Panc1 (cell line): Measurements from ENCODE around the gene TTLL12. TPM values are rescaled to one million over a fixed set of nuclear protein-coding genes. Genes with fewer than 3 reads are reported as not detected.

ENCODE experiments used
- ATAC-seq: fragments of 200-7000 bp; cut with Tn5 transposase; 2 replicates; pipeline ENCODE4 v1.9.1; 2020; ENCODE audit warnings: mild to moderate bottlenecking, moderate library complexity
- BruUV-seq: library from RNA; stranded (reverse); fragments of 400-500 nt; replicated peaks from 2 replicates; lab custom pipeline; 2021; lab: Mats Ljungman, UMichigan
- CTCF ChIA-PET: fragments of 300-600 bp; sonication (Branson Sonifier 250); formaldehyde crosslinking; loops from one replicate; lab custom pipeline; 2022; ENCODE audit warnings: antibody characterized with exemption; lab: Charles Lee
- POLR2A ChIA-PET: fragments of 300-600 bp; sonication (Branson Sonifier 250); formaldehyde crosslinking; loops from one replicate; lab custom pipeline; 2022; ENCODE audit warnings: antibody characterized with exemption; lab: Charles Lee
- DNase-seq: peaks from one replicate; pipeline ENCODE4 v3.0.0-alpha.2; 2010; ENCODE audit warnings: low read depth, low spot score
- H3K27ac ChIP-seq: 2 replicates; pipeline ENCODE4 v1.5.1; 2011; ENCODE audit warnings: mild to moderate bottlenecking, low read length, inconsistent platforms
- H3K27me3 ChIP-seq: fragments of 200-500 bp; sonication (Bioruptor generic); 2 replicates; pipeline ENCODE4 v1.6.0; 2014; ENCODE audit warnings: low read length, inconsistent platforms; ENCODE audit not compliant: control insufficient read depth, insufficient read depth
- H3K36me3 ChIP-seq: fragments of 200-500 bp; sonication (Bioruptor generic); 2 replicates; pipeline ENCODE4 v1.5.1; 2014; ENCODE audit warnings: inconsistent platforms, mild to moderate bottlenecking, low read length, moderate library complexity; ENCODE audit not compliant: control insufficient read depth, insufficient read depth
- H3K4me1 ChIP-seq: 2 replicates; pipeline ENCODE4 v1.5.1; 2011; ENCODE audit warnings: inconsistent platforms, mild to moderate bottlenecking, low read length, moderate library complexity; ENCODE audit not compliant: control insufficient read depth, insufficient read depth
- H3K4me3 ChIP-seq, 2 experiments: 2 replicates each; pipeline ENCODE4 v1.5.1; 2011 to 2012; ENCODE audit warnings: low read depth in 2 of 2, low read length in 2 of 2, mild to moderate bottlenecking in 2 of 2, inconsistent platforms in 1 of 2, moderate library complexity in 1 of 2
- H3K9me3 ChIP-seq: fragments of 200-500 bp; sonication (Bioruptor generic); 2 replicates; pipeline ENCODE4 v1.5.1; 2014; ENCODE audit warnings: low read depth, mild to moderate bottlenecking, inconsistent platforms, low read length, moderate library complexity; ENCODE audit not compliant: control insufficient read depth, insufficient read depth
- CTCF ChIP-seq: fragments of 450-650 bp; IDR thresholded peaks from 2 replicates; pipeline ENCODE4 v1.5.1; 2017; ENCODE audit warnings: mild to moderate bottlenecking
- POLR2AphosphoS5 ChIP-seq: IDR thresholded peaks from 2 replicates; pipeline ENCODE4 v1.6.1; 2012; ENCODE audit warnings: mild to moderate bottlenecking, low read depth, low read length, moderate library complexity
- REST ChIP-seq, 2 experiments: IDR thresholded peaks; 2 replicates each; pipeline ENCODE4 v1.6.1; 2011 to 2012; ENCODE audit warnings: low read depth in 2 of 2, control low read depth in 1 of 2, low read length in 1 of 2, mild to moderate bottlenecking in 1 of 2, moderate library complexity in 1 of 2; ENCODE audit not compliant: insufficient read depth in 1 of 2
- SIN3A ChIP-seq: IDR thresholded peaks from 2 replicates; pipeline ENCODE4 v1.6.1; 2012; ENCODE audit warnings: low read depth, mild to moderate bottlenecking, low read length, moderate library complexity, borderline replicate concordance; ENCODE audit not compliant: insufficient read depth
- TCF7L2 ChIP-seq: IDR thresholded peaks from 2 replicates; pipeline ENCODE4 v1.6.1; 2011; ENCODE audit warnings: mild to moderate bottlenecking, low read depth, low read length, inconsistent platforms
- in situ Hi-C: cut with HindIII; loops from 2 replicates; pipeline ENCODE4 v1.10.0; 2016; ENCODE audit warnings: low sequenced_read_pairs, low pct_unique_long_range_greater_than_20kb
- intact Hi-C: fragments of 100-400 bp; cut with micrococcal nuclease; formaldehyde crosslinking; loops from one replicate; pipeline ENCODE4 v1.10.0; 2022; ENCODE audit not compliant: unreplicated experiment
- total RNA-seq: library from RNA; stranded (reverse); gene quantifications from one replicate; pipeline ENCODE4 v1.2.1, GENCODE V29; 2021; ENCODE audit not compliant: unreplicated experiment

The TTLL12 gene
- total RNA-seq, 1 experiment from 2014 or later, result 26.3 TPM

GRCh38 chr22:43167001-43167589 is 19.8 kb downstream of the TTLL12 start:
- ATAC-seq, result no peak
- in situ Hi-C loops, result no loop called here

GRCh38 chr22:43166132-43166930 is 20.6 kb downstream of the TTLL12 start:
- H3K27ac ChIP-seq, result no peak overlapping the region
- intact Hi-C loops, result no loop called here
- in situ Hi-C loops, result no loop called here
- no peak for ATAC-seq
- CTCF ChIA-PET, result no interaction called here
- H3K27me3 ChIP-seq, result no peaks in the 10 kb centered on the region
- DNase-seq, result no peak
- H3K36me3 ChIP-seq, result no peaks in the 10 kb centered on the region
- no peaks in the 10 kb centered on the region for H3K9me3 ChIP-seq
- no peak overlapping the region for H3K4me3 ChIP-seq
- BruUV-seq, result no TSS peak
- H3K4me1 ChIP-seq, result no peaks in the 10 kb centered on the region
- POLR2A ChIA-PET, result no interaction called here
- TF ChIP-seq REST (IDR thresholded peaks at IDR 0.05; ENCODE audit: insufficient read depth in 1 of 2, low read depth in 2 of 2, low read length in 1 of 2) (no peak), TCF7L2 (no peak), CTCF (no peak), SIN3A (no peak)

More at GRCh38 chr22:43167001-43167589, 19.8 kb downstream of the TTLL12 start:
- TF ChIP-seq SIN3A (no peak), POLR2AphosphoS5 (no peak), REST (IDR thresholded peaks at IDR 0.05; ENCODE audit: insufficient read depth in 1 of 2, low read depth in 2 of 2, low read length in 1 of 2) (no peak), CTCF (no peak), TCF7L2 (no peak)
- H3K9me3 ChIP-seq, result no peaks in the 10 kb centered on the region
- CTCF ChIA-PET, result no interaction called here
- TSS peak; percentile 85 for BruUV-seq
- no peak overlapping the region for H3K4me3 ChIP-seq
- POLR2A ChIA-PET, result no interaction called here
- no peaks in the 10 kb centered on the region for H3K36me3 ChIP-seq
- no peak overlapping the region for H3K27ac ChIP-seq
- H3K4me1 ChIP-seq, result no peaks in the 10 kb centered on the region
- H3K27me3 ChIP-seq, result no peaks in the 10 kb centered on the region
- no peak for DNase-seq
- intact Hi-C loops, result no loop called here
